IgD-negative memory B cell (primary cell): Measurements from ENCODE around the gene ANKRD13D. TPM values are rescaled to one million over a fixed set of nuclear protein-coding genes. Genes with fewer than 3 reads are reported as not detected.

Source experiments
- H3K27ac Mint-ChIP-seq, 3 donors: one replicate each; pipeline ENCODE4 v1.8.0; 2020 to 2022; ENCODE audit warnings: mild to moderate bottlenecking in 3 of 3, mixed read lengths in 3 of 3, moderate library complexity in 1 of 3
- H3K27me3 Mint-ChIP-seq: one replicate; pipeline ENCODE4 v1.8.0; 2021; ENCODE audit warnings: mixed read lengths
- H3K36me3 Mint-ChIP-seq: one replicate; pipeline ENCODE4 v1.8.0; 2020; ENCODE audit warnings: mild to moderate bottlenecking, mixed read lengths
- H3K4me1 Mint-ChIP-seq, 3 donors: one replicate each; pipeline ENCODE4 v1.8.0; 2020 to 2022; ENCODE audit warnings: mixed read lengths in 3 of 3, mild to moderate bottlenecking in 1 of 3
- H3K4me3 Mint-ChIP-seq, 4 donors: one replicate each; pipeline ENCODE4 v1.8.0; 2020 to 2022; ENCODE audit warnings: mild to moderate bottlenecking in 4 of 4, mixed read lengths in 4 of 4, moderate library complexity in 3 of 4
- H3K9me3 Mint-ChIP-seq, 3 donors: one replicate each; pipeline ENCODE4 v1.8.0; 2020 to 2021; ENCODE audit warnings: mixed read lengths in 3 of 3, mild to moderate bottlenecking in 1 of 3
- polyA plus RNA-seq: library from polyadenylated mRNA; unstranded; fragments of 300-500 nt; fragmentation: Illumina TruSeq; gene quantifications from one replicate; pipeline ENCODE4 v1.2.3, GENCODE V29; 2021

Gene ANKRD13D
- polyA plus RNA-seq, 1 donor from 2014 or later = 17.3 TPM

DNA sequence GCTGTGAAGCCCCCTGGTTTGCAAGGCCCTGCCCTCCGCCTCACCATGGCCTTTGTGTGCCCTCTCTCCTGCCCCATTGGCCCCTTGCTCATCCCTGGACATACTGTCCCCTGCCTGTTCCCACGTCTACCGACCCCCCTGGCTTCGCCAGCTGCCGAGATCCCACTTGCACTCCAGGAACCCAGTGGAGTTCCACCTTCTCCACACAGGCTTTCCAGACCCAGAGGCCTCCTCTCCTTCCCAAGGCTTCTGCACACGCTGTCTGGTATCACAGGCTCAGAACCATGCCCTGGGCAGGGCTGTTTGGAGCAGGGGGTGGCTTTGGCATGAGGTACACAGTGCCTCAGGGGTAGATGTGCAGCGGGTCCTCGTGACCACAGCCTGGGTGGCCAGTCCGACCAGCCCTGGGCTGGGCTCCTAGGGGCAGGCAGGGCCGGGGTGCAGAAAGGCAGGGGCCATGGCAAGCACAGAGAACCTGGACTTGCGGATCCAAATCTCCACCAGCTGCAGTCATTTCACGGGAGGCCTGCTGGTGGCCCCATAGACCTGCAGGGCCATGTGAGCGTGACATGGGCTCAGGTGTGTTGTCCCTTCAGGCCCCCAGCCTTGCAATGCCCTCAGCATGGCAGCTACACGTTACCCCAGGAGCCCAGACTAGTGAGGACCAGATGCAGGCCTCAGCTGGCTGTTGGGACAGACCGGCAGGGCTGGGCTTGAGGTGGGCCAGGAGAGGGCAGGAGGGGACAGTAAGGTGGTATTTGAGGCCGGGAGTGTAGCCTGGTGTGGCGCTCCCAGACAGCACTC, 13.3 kb upstream of the ANKRD13D start:
- H3K36me3 Mint-ChIP-seq = peaks cover 2% of the 10 kb centered on the region
- H3K9me3 Mint-ChIP-seq = no peaks in the 10 kb centered on the region
- peaks cover 2% of the 10 kb centered on the region for H3K27me3 Mint-ChIP-seq
- peak overlapping the region; percentile 12 to 91 (median 78) for H3K4me3 Mint-ChIP-seq
- H3K4me1 Mint-ChIP-seq = peaks cover 37 to 59% (median 54%) of the 10 kb centered on the region in 3 donors
- peak overlapping the region; percentile 86 to 95 (median 94) for H3K27ac Mint-ChIP-seq

DNA sequence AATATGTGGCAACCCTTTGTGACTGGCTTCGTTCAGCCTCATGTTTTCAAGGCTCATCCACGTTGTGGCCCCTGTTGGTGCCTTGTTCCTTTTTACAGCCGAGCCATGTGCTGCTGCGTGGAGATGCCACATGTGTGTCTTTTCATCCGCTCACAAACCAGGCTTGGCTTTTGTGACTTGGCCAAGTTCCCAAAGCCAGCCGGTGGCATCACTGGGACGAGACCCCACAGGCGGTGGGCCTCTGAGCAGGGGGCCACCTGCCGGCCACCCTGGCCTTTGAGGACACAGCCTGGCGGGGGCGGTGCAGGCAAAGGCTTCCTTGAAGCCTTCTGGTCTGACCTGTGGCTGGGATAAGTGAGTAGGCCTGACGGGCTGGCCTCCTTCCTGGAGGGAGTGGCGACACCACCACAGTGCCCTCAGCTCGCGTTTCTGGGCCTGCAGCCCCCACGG, 12.3 kb upstream of the ANKRD13D start:
- Mint-ChIP-seq H3K27ac (peak overlapping the region; percentile 94 to 97 (median 95)), H3K4me3 (peak overlapping the region; percentile 76 to 95 (median 86)), H3K36me3 (peaks cover 2% of the 10 kb centered on the region), H3K4me1 (peaks cover 27 to 49% (median 44%) of the 10 kb centered on the region in 3 donors), H3K9me3 (no peaks in the 10 kb centered on the region), H3K27me3 (peaks cover 2% of the 10 kb centered on the region)

GRCh38 chr11:67277231-67277961, 11.7 kb upstream of the ANKRD13D start:
- no peaks in the 10 kb centered on the region for H3K9me3 Mint-ChIP-seq
- H3K27ac Mint-ChIP-seq = peak overlapping the region; percentile 94 to 97 (median 95)
- peak overlapping the region; percentile 76 to 95 (median 86) for H3K4me3 Mint-ChIP-seq
- peaks cover 2% of the 10 kb centered on the region for H3K27me3 Mint-ChIP-seq
- H3K36me3 Mint-ChIP-seq = no peaks in the 10 kb centered on the region
- peaks cover 21 to 44% (median 39%) of the 10 kb centered on the region in 3 donors for H3K4me1 Mint-ChIP-seq

GRCh38 chr11:67278135-67278938, 10.8 kb upstream of the ANKRD13D start:
- peaks cover 2% of the 10 kb centered on the region for H3K27me3 Mint-ChIP-seq
- peaks cover 14 to 38% (median 37%) of the 10 kb centered on the region in 3 donors for H3K4me1 Mint-ChIP-seq

GRCh38 chr11:67278939-67279588, 10.0 kb upstream of the ANKRD13D start:
- H3K4me1 Mint-ChIP-seq = peaks cover 13 to 35% (median 34%) of the 10 kb centered on the region in 3 donors
- peaks cover 2% of the 10 kb centered on the region for H3K27me3 Mint-ChIP-seq
- H3K4me3 Mint-ChIP-seq = peak overlapping the region in 3 of 4 donors; percentile 43 to 60 (median 55)
- peak overlapping the region; percentile 86 to 94 (median 90) for H3K27ac Mint-ChIP-seq
- no peaks in the 10 kb centered on the region for H3K9me3 Mint-ChIP-seq
- no peaks in the 10 kb centered on the region for H3K36me3 Mint-ChIP-seq

More at GRCh38 chr11:67278135-67278938, 10.8 kb upstream of the ANKRD13D start:
- Mint-ChIP-seq H3K9me3 (no peaks in the 10 kb centered on the region), H3K4me3 (peak overlapping the region; percentile 76 to 95 (median 86)), H3K36me3 (no peaks in the 10 kb centered on the region), H3K27ac (peak overlapping the region; percentile 94 to 97 (median 95))

- H3K27me3 Mint-ChIP-seq = peaks cover 2% of the 10 kb centered on the region
- no peaks in the 10 kb centered on the region for H3K9me3 Mint-ChIP-seq
- H3K4me1 Mint-ChIP-seq = peaks cover 13 to 30% (median 29%) of the 10 kb centered on the region in 3 donors
- H3K36me3 Mint-ChIP-seq = no peaks in the 10 kb centered on the region
- H3K27ac Mint-ChIP-seq = peak overlapping the region; percentile 86 to 94 (median 90)
- H3K4me3 Mint-ChIP-seq = peak overlapping the region in 3 of 4 donors; percentile 40 to 74 (median 49)
These were observed 9.3 kb upstream of the ANKRD13D start for GRCh38 chr11:67279589-67280340.

DNA sequence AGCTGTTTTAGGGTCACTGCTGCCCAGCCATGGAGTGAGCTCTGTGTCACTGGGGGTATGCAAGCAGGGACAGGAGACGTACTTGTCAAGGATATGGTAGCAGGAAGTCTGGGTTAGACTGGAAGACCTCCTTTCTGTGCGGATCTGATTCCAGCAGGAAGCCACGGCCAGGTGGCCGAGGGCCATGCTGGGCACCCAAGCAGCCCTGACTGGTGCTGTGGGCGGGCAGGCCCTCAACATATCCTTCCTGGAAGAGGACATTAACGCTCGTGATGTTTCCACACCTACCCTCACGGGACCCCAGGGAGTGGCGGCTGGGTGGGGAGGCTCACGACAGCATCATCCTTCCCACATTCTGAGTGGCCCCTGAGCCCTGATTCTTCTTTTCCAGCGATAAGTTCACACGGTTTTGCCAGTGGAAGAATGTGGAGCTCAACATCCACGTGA, 8.7 kb upstream of the ANKRD13D start:
- H3K36me3 Mint-ChIP-seq = no peaks in the 10 kb centered on the region
- H3K4me3 Mint-ChIP-seq = peak overlapping the region in 1 of 4 donors; percentile 40
- H3K27ac Mint-ChIP-seq = peak overlapping the region; percentile 67 to 90 (median 86)
- no peaks in the 10 kb centered on the region for H3K9me3 Mint-ChIP-seq
- H3K27me3 Mint-ChIP-seq = peaks cover 2% of the 10 kb centered on the region
- H3K4me1 Mint-ChIP-seq = peaks cover 13 to 31% (median 27%) of the 10 kb centered on the region in 3 donors

GRCh38 chr11:67280788-67281551, 8.1 kb upstream of the ANKRD13D start:
- H3K27ac Mint-ChIP-seq = peak overlapping the region in 1 of 3 donors; percentile 86
- no peaks in the 10 kb centered on the region for H3K9me3 Mint-ChIP-seq
- peaks cover 13 to 24% (median 23%) of the 10 kb centered on the region in 3 donors for H3K4me1 Mint-ChIP-seq
- no peak overlapping the region for H3K4me3 Mint-ChIP-seq
- H3K27me3 Mint-ChIP-seq = peaks cover 2% of the 10 kb centered on the region
- no peaks in the 10 kb centered on the region for H3K36me3 Mint-ChIP-seq

DNA sequence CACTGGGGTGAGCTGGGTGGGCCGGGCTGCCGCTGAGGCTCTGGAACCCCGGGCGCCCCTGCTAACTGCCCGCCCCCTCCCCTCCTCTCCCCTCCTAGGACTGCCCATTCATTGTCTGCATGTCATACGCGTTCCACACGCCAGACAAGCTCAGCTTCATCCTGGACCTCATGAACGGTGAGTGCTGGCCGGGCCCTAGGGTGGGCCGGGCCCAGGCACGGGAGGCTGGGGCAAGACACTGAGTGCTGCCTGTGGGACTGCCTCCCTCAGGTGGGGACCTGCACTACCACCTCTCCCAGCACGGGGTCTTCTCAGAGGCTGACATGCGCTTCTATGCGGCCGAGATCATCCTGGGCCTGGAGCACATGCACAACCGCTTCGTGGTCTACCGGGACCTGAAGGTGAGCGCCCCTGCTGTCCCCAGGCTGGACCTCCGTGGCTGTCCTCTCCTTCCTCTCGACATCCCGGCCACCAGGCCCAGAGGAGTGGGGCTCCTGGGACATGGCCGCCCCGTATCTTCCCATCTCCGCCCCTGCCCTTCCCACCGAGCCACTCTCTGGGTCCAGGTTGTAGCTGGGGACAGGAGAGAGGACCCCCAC, 7.5 kb upstream of the ANKRD13D start:
- no peaks in the 10 kb centered on the region for H3K36me3 Mint-ChIP-seq
- no peaks in the 10 kb centered on the region for H3K9me3 Mint-ChIP-seq
- peaks cover under 1% of the 10 kb centered on the region for H3K27me3 Mint-ChIP-seq
- peaks cover 9 to 21% (median 18%) of the 10 kb centered on the region in 3 donors for H3K4me1 Mint-ChIP-seq
- H3K4me3 Mint-ChIP-seq = no peak overlapping the region
- no peak overlapping the region for H3K27ac Mint-ChIP-seq

DNA sequence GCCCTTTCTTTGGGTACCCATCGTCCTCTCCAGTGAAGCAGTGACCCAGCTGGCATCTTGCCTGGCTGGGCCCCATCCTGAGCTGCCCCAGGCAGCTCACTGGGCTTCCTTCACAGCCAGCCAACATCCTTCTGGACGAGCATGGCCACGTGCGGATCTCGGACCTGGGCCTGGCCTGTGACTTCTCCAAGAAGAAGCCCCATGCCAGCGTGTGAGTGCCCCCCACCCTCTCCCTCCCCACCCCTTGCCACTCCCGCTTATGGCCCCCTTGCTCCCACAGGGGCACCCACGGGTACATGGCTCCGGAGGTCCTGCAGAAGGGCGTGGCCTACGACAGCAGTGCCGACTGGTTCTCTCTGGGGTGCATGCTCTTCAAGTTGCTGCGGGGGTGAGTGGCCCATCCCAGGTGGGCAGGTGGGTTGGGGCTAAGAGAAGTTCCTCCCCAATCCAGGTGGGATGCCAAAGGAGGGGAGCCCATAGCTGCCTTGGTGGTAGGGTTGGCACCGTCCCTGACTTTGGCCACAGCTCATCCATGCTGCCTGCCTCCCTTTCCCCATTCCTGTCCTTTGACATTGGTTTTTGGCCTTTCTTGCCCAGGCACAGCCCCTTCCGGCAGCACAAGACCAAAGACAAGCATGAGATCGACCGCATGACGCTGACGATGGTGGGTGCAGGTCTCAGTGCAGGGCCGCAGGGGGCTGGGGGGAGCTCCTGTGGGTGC, 6.8 kb upstream of the ANKRD13D start:
- Mint-ChIP-seq H3K4me3 (no peak overlapping the region), H3K4me1 (peaks cover 9 to 25% (median 21%) of the 10 kb centered on the region in 3 donors), H3K36me3 (no peaks in the 10 kb centered on the region), H3K27ac (peak overlapping the region in 2 of 3 donors; percentile 78 to 86), H3K9me3 (no peaks in the 10 kb centered on the region), H3K27me3 (peaks cover 2% of the 10 kb centered on the region)

DNA sequence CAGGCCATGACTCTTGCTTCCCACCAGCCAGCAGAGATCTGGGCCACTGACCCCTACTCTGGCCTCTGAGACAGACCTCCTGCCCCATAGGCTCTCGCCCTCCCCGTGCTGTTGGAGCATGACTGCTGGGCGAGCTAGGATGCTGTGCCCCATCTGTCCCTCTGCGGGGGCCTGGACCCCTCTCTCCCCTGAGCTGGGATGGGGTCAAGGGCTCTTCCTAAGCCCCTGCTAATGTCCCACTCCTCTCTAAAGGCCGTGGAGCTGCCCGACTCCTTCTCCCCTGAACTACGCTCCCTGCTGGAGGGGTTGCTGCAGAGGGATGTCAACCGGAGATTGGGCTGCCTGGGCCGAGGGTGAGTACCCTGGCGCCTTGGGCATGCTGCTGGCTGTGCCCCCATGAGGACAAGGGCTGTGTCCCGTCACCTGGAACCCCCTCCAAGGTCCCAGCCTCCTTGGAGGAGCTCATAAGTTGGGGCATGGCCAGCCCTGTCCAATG, 6.2 kb upstream of the ANKRD13D start:
- peak overlapping the region; percentile 78 to 88 (median 86) for H3K27ac Mint-ChIP-seq

GRCh38 chr11:67283481-67283963, 5.6 kb upstream of the ANKRD13D start:
- Mint-ChIP-seq H3K27me3 (peaks cover 4% of the 10 kb centered on the region), H3K36me3 (peaks cover 3% of the 10 kb centered on the region), H3K4me3 (peak overlapping the region in 1 of 4 donors; percentile 32), H3K4me1 (peaks cover 8 to 29% (median 23%) of the 10 kb centered on the region in 3 donors), H3K9me3 (no peaks in the 10 kb centered on the region), H3K27ac (peak overlapping the region in 2 of 3 donors; percentile 88 to 96)

More for the DNA sequence above, 6.2 kb upstream of the ANKRD13D start:
- H3K4me3 Mint-ChIP-seq = no peak overlapping the region
- peaks cover 4% of the 10 kb centered on the region for H3K27me3 Mint-ChIP-seq
- peaks cover 3% of the 10 kb centered on the region for H3K36me3 Mint-ChIP-seq
- H3K9me3 Mint-ChIP-seq = no peaks in the 10 kb centered on the region
- peaks cover 8 to 26% (median 23%) of the 10 kb centered on the region in 3 donors for H3K4me1 Mint-ChIP-seq
